Activated T-helper 1 cell treated with Interleukin-2 at 50 U/mL for 16 hours (primary cell): ENCODE measurements around the gene UTP18.
A peak's percentile ranks its signal among the peaks of the same experiment; 100 is the strongest.
"Not testable (repeated sequence)": the region's sequence is repeated elsewhere in the genome, so short reads cannot be mapped to it uniquely, and the experiment has no call there.

Experiments
- DNase-seq: peaks from one replicate; pipeline ENCODE4 v3.0.0-alpha.2; 2020; ENCODE audit warnings: low read depth

The UTP18 gene

GRCh38 chr17:51258756-51259563, 1.4 kb upstream of the UTP18 start:
- no peak for DNase-seq

- DNase-seq, result peak; percentile 88
Measured at GRCh38 chr17:51259564-51260236, 646 bp upstream of the UTP18 start, which contains the start of gene MBTD1. Gene MBTD1, minus strand, starts transcription at chr17:51260049. Its CDS starts 34,888 bp downstream, at chr17:51225161.

- no peak for DNase-seq
Measured at GRCh38 chr17:51261024-51261963, 948 bp downstream of the UTP18 start.

GRCh38 chr17:51263006-51263405, 2.7 kb downstream of the UTP18 start:
- DNase-seq, result no peak

- DNase-seq, result not testable (repeated sequence)
Measured at GRCh38 chr17:51264466-51264865, 4.1 kb downstream of the UTP18 start.

GRCh38 chr17:51269991-51270390, 9.6 kb downstream of the UTP18 start:
- DNase-seq, result no peak

GRCh38 chr17:51270636-51271035, 10.3 kb downstream of the UTP18 start:
- DNase-seq, result no peak

GRCh38 chr17:51272812-51273211, 12.5 kb downstream of the UTP18 start:
- DNase-seq, result no peak

- DNase-seq, result no peak
Measured at GRCh38 chr17:51275381-51275780, 15.0 kb downstream of the UTP18 start.

GRCh38 chr17:51279183-51279582, 18.8 kb downstream of the UTP18 start:
- DNase-seq, result no peak

- no peak for DNase-seq
Measured at GRCh38 chr17:51287412-51287811, 27.1 kb downstream of the UTP18 start.

GRCh38 chr17:51289696-51290111, 29.4 kb downstream of the UTP18 start:
- DNase-seq, result no peak

- not testable (repeated sequence) for DNase-seq
Measured at GRCh38 chr17:51294338-51294737, 34.0 kb downstream of the UTP18 start.

- DNase-seq, result no peak
Measured at GRCh38 chr17:51298508-51299371, 38.4 kb downstream of the UTP18 start.

- DNase-seq, result no peak
Measured at GRCh38 chr17:51299859-51300258, 39.5 kb downstream of the UTP18 start.

- no peak for DNase-seq
Measured at GRCh38 chr17:51305182-51305581, 44.8 kb downstream of the UTP18 start.

GRCh38 chr17:51312003-51312402, 51.7 kb downstream of the UTP18 start:
- DNase-seq, result not testable (repeated sequence)

GRCh38 chr17:51319186-51319585, 58.8 kb downstream of the UTP18 start:
- no peak for DNase-seq

- no peak for DNase-seq
Measured at GRCh38 chr17:51322390-51323029, 62.2 kb downstream of the UTP18 start.

GRCh38 chr17:51325471-51325870, 65.1 kb downstream of the UTP18 start:
- no peak for DNase-seq
